ENCODE data around the gene TBC1D7. TPM values are rescaled to one million over a fixed set of nuclear protein-coding genes. Genes with fewer than 3 reads are reported as not detected.

TBC1D7 gene
- polyA plus RNA-seq, 2 of the 4 experiments (the other 2 are of a cell fraction) = 34.6 to 55.9 TPM

GRCh38 chr6:13294499-13295069 lies 33.8 kb downstream of the TBC1D7 start:
- POLR2A ChIA-PET = no interaction called here
- WGBS (ENCODE audit: missing lambda C conversion rate) = 81% methylated on average over 12 of the region's 13 CpGs
- ATAC-seq (no peak), FAIRE-seq (no peak), DNase-seq (ENCODE audit: low read depth in 1 of 2, low spot score in 1 of 2) (no peak)
- Histone ChIP-seq H3K4me1 (no peaks in the 10 kb centered on the region), H3K4me3 (no peak overlapping the region), H3K4me2 (no peak overlapping the region), H3K9me3 (no peaks in the 10 kb centered on the region), H3K27ac (no peak overlapping the region)
- no peak for TF ChIP-seq ATOH8 (CRISPR knock-in tag; IDR thresholded peaks at IDR 0.05; ENCODE audit: low read depth)
- no peak for TF ChIP-seq RCOR1 (IDR thresholded peaks at IDR 0.05; ENCODE audit: low read depth, low read length)
- TF ChIP-seq BHLHE40 (IDR thresholded peaks at IDR 0.05; ENCODE audit: low read depth, low read length) = no peak
- TF ChIP-seq CEBPB (IDR thresholded peaks at IDR 0.05) = no peak
- TF ChIP-seq EHMT2 (IDR thresholded peaks at IDR 0.05; ENCODE audit: low read depth) = no peak
- TF ChIP-seq FOSB (CRISPR knock-in tag; IDR thresholded peaks at IDR 0.05) = no peak
- TF ChIP-seq ELK1 (IDR thresholded peaks at IDR 0.05; ENCODE audit: low read depth, low read length) = no peak
- no peak for TF ChIP-seq RARB (CRISPR knock-in tag; IDR thresholded peaks at IDR 0.05)
- no peak for TF ChIP-seq JUNB (IDR thresholded peaks at IDR 0.05)
- TF ChIP-seq ESRRA (IDR thresholded peaks at IDR 0.05; ENCODE audit: borderline replicate concordance, low read length) = no peak
- TF ChIP-seq RAD21 (conservative IDR thresholded peaks at IDR 0.05 in 1 of 2, IDR thresholded peaks at IDR 0.05 in 1 of 2) = no peak
- no peak for TF ChIP-seq HOXB5 (CRISPR knock-in tag; IDR thresholded peaks at IDR 0.05)
- TF ChIP-seq ZSCAN20 (CRISPR knock-in tag; IDR thresholded peaks at IDR 0.05) = no peak
- TF ChIP-seq GATA3 (IDR thresholded peaks at IDR 0.05; ENCODE audit: borderline replicate concordance) = no peak
- no peak for TF ChIP-seq FOXS1 (CRISPR knock-in tag; IDR thresholded peaks at IDR 0.05)
- no peak for TF ChIP-seq CBX2 (IDR thresholded peaks at IDR 0.05; ENCODE audit: borderline replicate concordance, low read depth)
- no peak for TF ChIP-seq JUN (IDR thresholded peaks at IDR 0.05)
- no peak for TF ChIP-seq HDAC2 (IDR thresholded peaks at IDR 0.05)
- TF ChIP-seq KDM1A (IDR thresholded peaks at IDR 0.05; ENCODE audit: low read depth) = no peak
- CTCF ChIA-PET = interaction anchor here (0.5 to 1.4 kb wide), 4 partner anchors 38 to 1008 kb away, joined by 3 to 4 read pairs (median 3); no protein-coding TSS in a partner anchor

- no peak for ATAC-seq
- no peak overlapping the region for H3K4me2 ChIP-seq
- H3K9me3 ChIP-seq = no peaks in the 10 kb centered on the region; the same call in 2 of the 3 replicates
- ChIA-PET POLR2A (no interaction called here), CTCF (no interaction called here)
- no peak overlapping the region for H3K4me3 ChIP-seq
- 85% methylated on average over 6 of the region's 9 CpGs for WGBS (ENCODE audit: missing lambda C conversion rate)
- no peak for TF ChIP-seq ATOH8 (CRISPR knock-in tag; IDR thresholded peaks at IDR 0.05; ENCODE audit: low read depth)
- TF ChIP-seq NPAS2 (CRISPR knock-in tag; IDR thresholded peaks at IDR 0.05; ENCODE audit: borderline replicate concordance) = no peak
- no peak for TF ChIP-seq SMC3 (IDR thresholded peaks at IDR 0.05)
- no peak for TF ChIP-seq MAFK (IDR thresholded peaks at IDR 0.05; ENCODE audit: partially characterized antibody)
- TF ChIP-seq RNF2 (IDR thresholded peaks at IDR 0.05; ENCODE audit: borderline replicate concordance, low read depth) = no peak
- TF ChIP-seq POLR2A (IDR thresholded peaks at IDR 0.05; ENCODE audit: low read length) = no peak
- no peak for TF ChIP-seq CTCF (IDR thresholded peaks at IDR 0.05)
- no peak for TF ChIP-seq JUNB (IDR thresholded peaks at IDR 0.05)
- TF ChIP-seq EHMT2 (IDR thresholded peaks at IDR 0.05; ENCODE audit: low read depth) = no peak
- TF ChIP-seq MAX (IDR thresholded peaks at IDR 0.05) = no peak
- TF ChIP-seq HOXB13 (CRISPR knock-in tag; IDR thresholded peaks at IDR 0.05; ENCODE audit: low read depth) = no peak
- TF ChIP-seq RAD21 (conservative IDR thresholded peaks at IDR 0.05 in 1 of 2, IDR thresholded peaks at IDR 0.05 in 1 of 2) = no peak
- no peak for TF ChIP-seq ZFP36 (IDR thresholded peaks at IDR 0.05; ENCODE audit: borderline replicate concordance, partially characterized antibody)
- no peak for TF ChIP-seq PHF8 (IDR thresholded peaks at IDR 0.05; ENCODE audit: borderline replicate concordance, low read depth)
- TF ChIP-seq TP53 (CRISPR knock-in tag; IDR thresholded peaks at IDR 0.05) = no peak
- no peak for TF ChIP-seq KDM1A (IDR thresholded peaks at IDR 0.05; ENCODE audit: low read depth)
- no peak overlapping the region for H3K27ac ChIP-seq
- FAIRE-seq = no peak
- no peak for DNase-seq (ENCODE audit: low read depth in 1 of 2, low spot score in 1 of 2)
- H3K4me1 ChIP-seq = no peaks in the 10 kb centered on the region
These were observed 35.6 kb downstream of the TBC1D7 start for GRCh38 chr6:13292774-13293173.

All from A549 (cell line).